ENCODE measurements around the gene PPP1R14C. TPM values are rescaled to one million over a fixed set of nuclear protein-coding genes. Genes with fewer than 3 reads are reported as not detected.

PPP1R14C gene
- total and polyA plus RNA-seq, 2 experiments from 2014 or later = 1.1 to 1.4 TPM

GRCh38 chr6:150293019-150293418 lies 150.2 kb downstream of the PPP1R14C start:
- DNase-seq (ENCODE audit: low spot score) (no peak), ATAC-seq (no peak)
- H3K4me1 ChIP-seq (ENCODE audit: insufficient read depth) = no peaks in the 10 kb centered on the region
- no peak overlapping the region for H3K4me2 ChIP-seq
- H3K4me1 Mint-ChIP-seq = no peaks in the 10 kb centered on the region
- H3K27ac ChIP-seq (ENCODE audit: low read depth) = no peak overlapping the region
- H3K27me3 ChIP-seq (ENCODE audit: insufficient read depth) = no peaks in the 10 kb centered on the region
- TF ChIP-seq CTCF (conservative IDR thresholded peaks at IDR 0.05; ENCODE audit: low read depth in 2 of 2) (no peak), EZH2 (IDR thresholded peaks at IDR 0.05; ENCODE audit: low read depth, unreplicated experiment) (no peak), ZNF462 (CRISPR knock-in tag; IDR thresholded peaks at IDR 0.05) (no peak), JUNB (IDR thresholded peaks at IDR 0.05; ENCODE audit: unreplicated experiment) (no peak), REST (IDR thresholded peaks at IDR 0.05; ENCODE audit: unreplicated experiment) (no peak), STAT1 (IDR thresholded peaks at IDR 0.05; ENCODE audit: unreplicated experiment) (no peak), EZH2phosphoT487 (IDR thresholded peaks at IDR 0.05; ENCODE audit: unreplicated experiment) (no peak), POLR2AphosphoS5 (IDR thresholded peaks at IDR 0.05; ENCODE audit: low read depth) (no peak), ZNF331 (CRISPR knock-in tag; IDR thresholded peaks at IDR 0.05; ENCODE audit: low read depth) (no peak), ZNF114 (CRISPR knock-in tag; IDR thresholded peaks at IDR 0.05) (no peak), ETS1 (IDR thresholded peaks at IDR 0.05) (no peak)
- H3K27ac Mint-ChIP-seq = no peak overlapping the region
- H3F3A ChIP-seq (replicated peaks; ENCODE audit: low read depth) = no peaks in the 10 kb centered on the region
- no peak overlapping the region for H3K4me3 Mint-ChIP-seq
- peaks cover 7% of the 10 kb centered on the region for H3K36me3 Mint-ChIP-seq (ENCODE audit: low read depth)
- no peaks in the 10 kb centered on the region for H3K79me2 ChIP-seq (replicated peaks; ENCODE audit: insufficient read depth)
- H3K9me3 Mint-ChIP-seq = peaks cover 23% of the 10 kb centered on the region
- H4K20me1 ChIP-seq (replicated peaks; ENCODE audit: insufficient read depth) = no peaks in the 10 kb centered on the region
- H3K27me3 Mint-ChIP-seq (ENCODE audit: insufficient read depth, low read depth, poor library complexity) = no peaks in the 10 kb centered on the region
- no peak overlapping the region for H3K4me3 ChIP-seq
- H2AFZ ChIP-seq = no peak overlapping the region
- no peaks in the 10 kb centered on the region; the same call in 1 of the 2 replicates for H3K36me3 ChIP-seq (ENCODE audit: insufficient read depth)
- H3K9me2 ChIP-seq (ENCODE audit: insufficient read depth) = peaks cover 6% of the 10 kb centered on the region; the same call in 1 of the 2 replicates
